ENCODE measurements around the gene RBSN. TPM values are rescaled to one million over a fixed set of nuclear protein-coding genes. Genes with fewer than 3 reads are reported as not detected.

The RBSN gene
- total RNA-seq, 4 donors from 2014 or later: 16.0 to 25.0 (median 18.2) TPM

- no peak for TF ChIP-seq POLR2A (IDR thresholded peaks at IDR 0.05)
- peak; percentile 67 to 89 (median 80) for TF ChIP-seq CTCF (IDR thresholded peaks at IDR 0.05)
- Histone ChIP-seq H3K4me3 (peak overlapping the region in 1 of 4 donors; percentile 15), H3K9me3 (no peaks in the 10 kb centered on the region), H3K36me3 (no peaks in the 10 kb centered on the region), H3K27me3 (peaks cover 0 to 4% (median 0%) of the 10 kb centered on the region in 4 donors), H3K4me1 (peaks cover 0 to 14% (median 6%) of the 10 kb centered on the region in 3 donors), H3K27ac (no peak overlapping the region)
- intact Hi-C loops (cut with DNase I): loop anchor here (10.0 kb wide), 1 partner anchor 97 kb away; the partner anchor contains the start of gene CAPN7
- DNase-seq: peak; percentile 10
- 24 to 29% methylated on average over 7 to 8 of the region's 11 CpGs for WGBS, 2 donors
Measured at GRCh38 chr3:15108082-15108545, 9.2 kb upstream of the RBSN start.

- Histone ChIP-seq H3K9me3 (no peaks in the 10 kb centered on the region), H3K27ac (no peak overlapping the region), H3K27me3 (peaks cover 0 to 4% (median 0%) of the 10 kb centered on the region in 4 donors), H3K4me3 (no peak overlapping the region), H3K4me1 (peaks cover 0 to 22% (median 8%) of the 10 kb centered on the region in 3 donors), H3K36me3 (no peaks in the 10 kb centered on the region)
- DNase-seq: no peak
- TF ChIP-seq CTCF (IDR thresholded peaks at IDR 0.05): no peak
- TF ChIP-seq POLR2A (IDR thresholded peaks at IDR 0.05): no peak
- intact Hi-C loops (cut with DNase I): loop anchor here (10.0 kb wide), 1 partner anchor 97 kb away; the partner anchor contains the start of gene CAPN7
- WGBS, 2 donors: 75 to 78% methylated on average over 16 of the region's 16 CpGs
Measured at GRCh38 chr3:15107075-15107947, 8.4 kb upstream of the RBSN start.

- Histone ChIP-seq H3K36me3 (no peaks in the 10 kb centered on the region), H3K4me1 (peaks cover 11 to 43% (median 19%) of the 10 kb centered on the region in 3 donors), H3K4me3 (no peak overlapping the region), H3K9me3 (no peaks in the 10 kb centered on the region), H3K27ac (peak overlapping the region; percentile 32 to 81 (median 68)), H3K27me3 (no peaks in the 10 kb centered on the region)
- WGBS, 2 donors: 40 to 49% methylated on average over 3 of the region's 3 CpGs
- intact Hi-C loops (cut with DNase I): loop anchor here (10.0 kb wide), 1 partner anchor 102 kb away; the partner anchor contains the start of gene CAPN7
- TF ChIP-seq CTCF (IDR thresholded peaks at IDR 0.05) (no peak), POLR2A (IDR thresholded peaks at IDR 0.05) (no peak)
- no peak for DNase-seq
Measured at GRCh38 chr3:15102836-15103235, 3.9 kb upstream of the RBSN start.

GRCh38 chr3:15102256-15102655 lies 3.3 kb upstream of the RBSN start:
- TF ChIP-seq POLR2A (IDR thresholded peaks at IDR 0.05) (no peak), CTCF (IDR thresholded peaks at IDR 0.05) (no peak)

More at GRCh38 chr3:15102256-15102655, 3.3 kb upstream of the RBSN start:
- no peak overlapping the region for H3K4me3 ChIP-seq
- peaks cover 15 to 46% (median 25%) of the 10 kb centered on the region in 3 donors for H3K4me1 ChIP-seq
- no peaks in the 10 kb centered on the region for H3K36me3 ChIP-seq
- peak overlapping the region; percentile 32 to 81 (median 68) for H3K27ac ChIP-seq
- 6 to 18% methylated on average over 4 of the region's 4 CpGs for WGBS, 2 donors
- intact Hi-C loops (cut with DNase I): loop anchor here (10.0 kb wide), 1 partner anchor 103 kb away; the partner anchor contains the start of gene CAPN7
- no peaks in the 10 kb centered on the region for H3K9me3 ChIP-seq
- no peaks in the 10 kb centered on the region for H3K27me3 ChIP-seq
- no peak for DNase-seq
